Activated T-cell treated with anti-CD3 and anti-CD28 coated beads for 4 hours (primary cell): Measurements from ENCODE around the gene RPTOR.

Experiments
- DNase-seq: peaks from one replicate; pipeline ENCODE4 v3.0.0-alpha.2; 2020

The RPTOR gene

DNA sequence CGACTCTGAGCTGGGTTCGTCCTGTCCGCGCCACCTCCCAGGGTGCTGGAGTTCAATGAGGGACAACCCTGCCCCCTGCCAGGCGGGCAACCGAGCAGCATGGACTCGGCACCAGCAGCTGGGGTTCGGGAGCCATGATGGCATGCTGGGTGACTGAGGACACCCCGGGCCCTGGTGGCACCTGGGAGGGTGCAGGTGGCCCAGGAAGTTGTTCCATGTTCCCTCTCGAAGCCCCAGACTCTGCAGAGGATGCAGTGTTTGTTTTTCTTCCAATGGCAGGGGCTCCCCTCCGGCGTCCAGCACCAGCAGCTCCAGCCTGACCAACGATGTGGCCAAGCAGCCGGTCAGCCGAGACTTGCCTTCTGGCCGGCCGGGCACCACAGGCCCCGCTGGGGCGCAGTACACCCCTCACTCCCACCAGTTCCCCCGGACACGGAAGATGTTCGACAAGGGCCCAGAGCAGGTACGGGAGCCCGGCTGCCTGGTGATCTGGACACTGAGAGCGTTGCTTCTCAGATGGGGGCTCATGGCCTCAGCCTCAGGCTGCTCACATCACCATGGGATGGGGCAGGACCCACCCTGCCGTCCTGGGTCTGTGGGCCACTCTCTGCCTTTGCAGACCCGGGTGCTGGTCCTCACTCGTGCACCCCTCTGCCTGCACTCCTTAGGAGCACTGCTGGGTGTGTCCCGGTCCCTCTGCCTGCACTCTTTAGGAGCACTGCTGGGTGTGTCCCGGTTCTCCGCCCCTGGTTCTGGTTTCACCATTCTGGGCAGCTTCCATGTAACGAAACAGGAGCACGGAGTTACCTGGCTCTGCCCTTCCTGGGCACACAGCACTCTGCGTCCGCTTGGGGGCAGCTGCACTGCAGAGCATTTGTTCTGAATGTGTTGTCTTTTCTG is 378.8 kb downstream of the RPTOR start:
- no peak for DNase-seq

- no peak for DNase-seq
These were observed 379.6 kb downstream of the RPTOR start for GRCh38 chr17:80924111-80924806.

DNA sequence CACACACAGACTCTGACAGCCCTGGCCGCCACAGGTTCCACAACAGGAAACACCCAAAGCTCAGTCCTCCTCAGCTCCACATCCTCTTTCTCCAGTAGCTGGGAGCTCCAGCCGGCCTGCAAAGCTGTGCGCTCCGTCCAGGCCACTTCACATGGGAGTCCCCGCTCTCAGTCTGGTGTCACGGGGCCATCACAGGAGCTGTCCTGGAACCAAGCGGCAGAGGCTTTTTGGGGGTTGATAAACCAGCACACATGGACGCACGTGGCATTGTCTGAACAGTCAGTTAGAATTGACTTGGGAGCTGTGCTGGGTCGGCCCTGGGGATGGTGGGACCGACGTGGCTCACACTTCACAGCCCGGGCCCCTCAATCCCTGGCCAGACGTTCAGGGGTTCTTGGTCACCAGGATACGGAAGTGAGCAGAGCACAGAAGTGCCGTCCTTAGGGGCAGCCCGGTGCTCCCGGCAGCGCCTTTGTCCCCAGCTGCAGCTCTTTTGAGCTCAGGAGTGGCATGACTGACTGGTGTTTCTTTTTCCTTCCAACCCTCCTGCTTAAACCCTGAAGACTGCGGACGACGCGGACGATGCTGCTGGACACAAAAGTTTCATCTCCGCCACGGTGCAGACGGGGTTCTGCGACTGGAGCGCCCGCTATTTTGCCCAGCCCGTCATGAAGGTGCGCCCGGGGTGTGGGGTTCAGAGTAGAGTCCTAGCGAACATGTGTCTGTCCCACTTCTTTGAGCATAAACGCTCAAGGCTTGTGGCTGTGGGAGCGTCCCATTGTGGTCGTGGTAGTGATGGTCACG is 380.4 kb downstream of the RPTOR start:
- DNase-seq = no peak

DNA sequence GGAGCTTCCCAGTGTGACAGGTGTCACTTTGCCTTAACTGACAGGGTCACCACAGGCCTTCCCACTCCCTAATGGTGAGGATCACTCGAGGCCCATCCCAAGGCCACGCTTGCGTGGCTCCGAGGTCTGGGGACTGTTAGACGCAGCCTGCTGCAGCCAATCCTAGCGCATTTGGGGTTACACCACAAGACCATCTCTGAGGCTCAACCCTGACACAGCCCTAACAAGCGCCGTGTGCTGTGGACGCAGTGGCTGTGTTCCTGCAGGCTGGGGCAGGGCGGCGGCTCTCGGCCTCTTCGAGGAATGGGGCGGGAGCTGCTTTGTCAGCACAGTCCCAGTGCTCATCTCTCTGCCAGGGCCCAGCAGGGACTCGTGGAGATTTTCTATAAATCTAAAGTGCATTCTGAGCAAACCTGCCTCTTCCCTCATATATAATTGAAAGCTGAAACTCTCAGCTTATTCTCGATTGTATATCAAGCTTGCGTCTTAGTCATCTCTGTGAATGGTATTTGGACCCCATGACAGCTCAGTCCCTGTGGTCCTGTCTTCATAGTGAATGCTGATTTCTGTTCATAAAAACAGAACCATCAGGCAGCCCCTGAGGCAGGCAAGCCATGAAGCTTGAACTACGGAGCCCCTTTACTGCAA is 381.2 kb downstream of the RPTOR start:
- no peak for DNase-seq

DNA sequence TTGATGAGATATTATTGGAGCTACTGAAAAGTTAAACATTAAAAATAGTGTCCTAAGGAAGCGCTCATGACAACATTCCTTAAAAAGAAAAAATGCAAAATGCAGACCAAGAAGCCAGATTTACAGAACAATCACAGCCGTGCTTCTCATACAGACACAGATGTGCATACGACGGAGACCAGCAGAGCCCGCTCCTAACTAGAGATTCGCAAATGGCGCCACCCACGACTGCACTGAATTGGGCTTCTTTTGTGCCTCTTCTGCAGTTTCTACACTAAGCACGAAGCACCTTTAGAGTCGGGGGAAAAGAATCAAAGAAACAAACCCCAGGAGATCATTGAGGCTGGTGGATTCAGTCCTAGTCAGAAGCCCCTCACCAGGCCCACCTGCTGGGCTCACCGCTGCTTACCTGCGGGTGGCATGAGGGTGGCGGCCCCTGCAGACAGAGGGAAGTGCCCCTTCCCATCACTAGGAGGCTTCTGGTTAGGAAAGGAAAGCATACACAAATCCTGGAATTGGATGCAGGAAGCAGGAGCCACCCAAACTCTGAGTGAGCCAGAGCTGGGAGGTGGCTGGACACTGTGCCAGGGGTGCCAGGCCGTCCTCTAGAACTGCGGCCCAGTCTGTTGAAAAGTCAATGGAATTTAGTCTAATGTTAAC is 382.1 kb downstream of the RPTOR start:
- no peak for DNase-seq

- DNase-seq = no peak
These were observed 383.2 kb downstream of the RPTOR start for GRCh38 chr17:80927791-80928216.

GRCh38 chr17:80929449-80929848 is 384.8 kb downstream of the RPTOR start:
- no peak for DNase-seq

DNA sequence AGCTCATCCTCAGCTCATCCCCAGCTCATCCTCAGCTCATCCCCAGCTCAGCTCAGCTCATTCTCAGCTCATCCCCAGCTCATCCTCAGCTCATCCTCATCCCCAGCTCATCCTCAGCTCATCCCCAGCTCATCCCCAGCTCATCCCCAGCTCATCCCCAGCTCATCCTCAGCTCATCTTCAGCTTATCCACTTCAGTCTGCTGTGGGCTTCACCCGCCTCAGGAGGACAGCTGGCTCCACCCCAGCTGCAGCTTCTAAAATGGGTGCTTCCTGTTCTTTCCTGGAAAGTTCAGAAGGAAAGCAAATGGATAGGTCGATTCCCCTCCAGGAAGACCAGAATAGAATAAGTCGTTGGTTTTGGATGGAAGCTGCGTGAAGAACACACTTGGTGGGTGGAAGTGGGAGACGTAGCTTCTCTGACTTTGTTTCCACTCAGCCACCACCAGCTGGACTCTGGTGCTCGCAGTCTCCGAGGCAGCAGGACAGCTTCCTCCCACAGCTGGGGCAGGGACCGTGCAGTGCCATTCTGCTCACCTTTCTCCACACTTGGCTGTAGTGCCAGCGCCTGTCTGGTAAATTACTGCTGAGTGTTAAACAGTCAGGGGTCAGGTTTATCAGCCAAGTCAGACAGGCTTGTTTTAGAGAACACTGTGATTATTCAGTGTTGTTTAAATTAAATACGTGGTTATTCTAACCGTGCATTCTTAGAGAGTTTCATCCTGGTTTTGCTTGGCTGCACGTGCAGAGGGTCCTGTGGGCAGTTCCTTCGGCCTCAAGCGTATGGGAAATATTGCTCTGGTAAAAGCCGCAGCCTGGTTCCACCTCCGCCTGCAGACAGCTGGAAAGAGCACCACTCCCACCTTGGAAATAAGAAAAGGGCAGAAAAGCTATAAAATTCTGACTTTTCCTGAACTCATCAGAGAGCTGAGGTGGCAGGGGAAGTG is 386.0 kb downstream of the RPTOR start:
- DNase-seq = no peak

DNA sequence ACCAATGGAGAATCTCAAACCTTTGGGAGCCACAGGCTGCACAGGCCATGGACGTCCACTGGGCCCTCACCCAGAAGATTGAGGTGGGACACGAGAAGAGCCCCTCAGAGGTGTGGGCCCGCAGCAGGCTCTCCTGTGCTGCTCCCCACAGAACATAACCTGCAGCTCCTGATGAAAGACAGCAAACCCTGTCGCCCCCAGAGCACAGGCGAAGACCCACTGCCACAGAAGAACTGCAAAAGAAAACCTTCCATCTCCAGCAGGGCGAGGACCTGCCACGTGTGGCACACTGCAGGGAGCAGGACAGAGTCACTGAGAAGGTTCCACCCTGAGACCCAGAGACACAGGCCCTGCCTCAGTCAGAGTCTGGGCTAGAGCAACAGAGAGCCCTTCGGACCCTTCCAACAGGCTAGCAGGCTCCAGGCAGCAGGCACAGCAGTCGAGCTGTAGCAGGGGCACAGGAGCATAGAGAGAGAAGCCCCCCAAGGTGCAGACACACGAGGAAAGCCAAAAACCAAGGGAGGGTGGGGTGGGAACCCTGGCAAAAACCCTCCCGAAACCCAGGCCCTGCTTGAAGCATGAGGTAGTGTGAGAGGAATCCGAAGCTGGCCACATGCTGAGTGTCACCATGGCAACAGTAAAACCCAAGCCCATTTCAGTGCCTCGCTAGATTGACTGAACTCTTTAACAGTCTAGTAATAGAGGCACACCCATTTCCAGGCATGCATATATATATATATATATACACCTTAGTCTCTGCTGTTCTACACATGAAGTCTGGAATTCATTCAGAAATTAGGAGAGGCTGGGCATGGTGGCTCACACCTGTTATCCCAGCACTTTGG is 387.0 kb downstream of the RPTOR start:
- no peak for DNase-seq

DNA sequence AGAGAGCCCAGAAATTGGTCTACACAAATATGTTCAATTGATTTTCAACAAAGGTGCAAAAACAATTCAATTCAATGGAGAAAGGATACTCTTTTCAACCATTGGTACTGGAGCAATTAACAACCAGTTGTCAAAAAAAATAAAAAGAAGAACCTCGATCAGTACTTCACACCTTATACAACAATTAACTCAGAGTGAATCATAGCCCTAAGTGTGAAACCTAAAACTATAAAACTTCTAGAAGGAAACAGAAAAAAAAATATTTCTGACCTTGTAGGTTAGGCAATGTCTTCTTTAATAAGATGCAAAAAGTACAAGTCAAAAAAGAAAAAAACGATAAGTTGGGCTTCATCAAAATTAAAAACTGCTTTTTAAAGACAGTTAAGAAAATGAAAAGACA is 390.9 kb downstream of the RPTOR start:
- DNase-seq = no peak

DNA sequence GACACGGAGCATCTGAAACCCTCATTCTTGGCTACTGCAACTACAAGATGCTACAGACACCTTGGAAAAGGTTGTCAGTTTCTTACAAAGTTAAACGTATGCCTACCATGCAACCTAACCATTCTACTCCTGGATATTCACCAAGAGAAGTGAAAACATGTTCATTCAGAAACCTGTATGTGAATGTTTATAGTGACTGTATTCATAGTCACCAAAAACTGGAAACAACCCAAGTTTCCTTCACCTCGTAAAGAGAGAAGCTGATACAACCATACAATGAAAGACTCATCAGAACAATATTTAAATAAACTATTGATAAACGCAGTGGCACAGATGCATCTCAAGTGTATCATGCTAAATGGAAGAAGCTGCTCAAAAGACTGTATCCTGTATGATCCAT is 391.6 kb downstream of the RPTOR start:
- no peak for DNase-seq

DNA sequence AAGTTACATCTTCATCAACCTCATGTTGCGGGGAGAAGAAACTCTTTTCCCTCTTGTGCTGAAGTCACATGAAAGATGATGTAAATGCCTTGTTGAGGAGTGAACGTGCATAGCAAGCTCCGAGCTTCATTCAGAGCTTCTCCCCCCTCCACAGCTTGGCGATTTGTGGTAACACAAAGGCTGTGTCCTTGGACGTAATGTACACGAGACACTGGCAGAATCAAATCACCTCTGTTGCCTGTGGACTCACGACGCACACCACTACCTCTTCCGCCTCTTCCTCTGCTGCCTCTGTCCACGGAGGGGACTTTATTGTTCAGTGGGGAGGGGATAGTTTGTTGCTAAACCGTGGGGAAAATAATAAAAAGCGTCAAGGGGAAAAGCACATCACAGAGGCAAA is 392.1 kb downstream of the RPTOR start:
- DNase-seq = no peak

DNA sequence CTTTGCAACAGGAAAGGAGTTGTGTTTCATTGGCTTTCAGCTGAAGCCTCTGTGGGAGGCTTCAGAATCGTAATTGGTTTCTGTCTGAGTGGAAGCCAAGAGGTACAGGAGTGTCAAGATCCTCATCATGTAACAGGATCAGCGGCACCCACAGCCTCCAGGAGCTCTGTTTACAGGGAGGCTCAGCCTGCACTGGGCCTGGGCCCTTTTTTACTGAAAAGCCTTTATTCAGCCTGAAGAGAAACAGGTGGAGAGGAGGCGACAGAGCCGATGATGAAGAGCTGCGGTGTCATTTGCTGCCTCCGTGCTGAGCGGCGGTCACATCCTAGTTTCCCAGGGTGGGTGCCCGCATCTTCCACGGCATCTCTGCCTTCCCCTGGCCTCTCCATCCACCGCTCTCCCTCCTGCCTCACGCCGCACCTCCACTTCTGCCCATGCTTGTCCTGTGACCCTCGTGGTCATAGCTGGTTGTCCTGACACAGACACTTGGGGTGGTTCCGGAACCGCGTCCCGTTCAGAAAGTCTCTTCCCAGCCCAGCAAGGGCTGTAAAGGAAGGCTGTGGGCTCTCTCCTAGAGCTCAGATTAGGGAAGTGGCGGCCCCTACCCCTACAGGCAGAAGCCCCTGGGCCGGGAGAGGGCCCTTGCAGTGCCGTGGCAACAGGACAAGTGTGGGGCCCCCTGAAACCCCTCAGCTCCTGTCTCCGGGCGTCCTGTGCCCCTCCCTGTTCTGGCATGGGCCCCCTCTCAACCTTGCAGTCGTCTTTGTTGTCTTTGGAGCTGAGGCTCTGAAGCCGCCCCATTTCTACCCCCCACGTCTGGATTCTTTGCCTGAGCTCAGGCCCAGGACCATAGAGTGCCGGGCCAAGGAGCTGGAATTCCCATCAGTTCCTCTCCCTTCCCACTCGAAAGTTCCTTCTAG is 393.1 kb downstream of the RPTOR start:
- no peak for DNase-seq

DNA sequence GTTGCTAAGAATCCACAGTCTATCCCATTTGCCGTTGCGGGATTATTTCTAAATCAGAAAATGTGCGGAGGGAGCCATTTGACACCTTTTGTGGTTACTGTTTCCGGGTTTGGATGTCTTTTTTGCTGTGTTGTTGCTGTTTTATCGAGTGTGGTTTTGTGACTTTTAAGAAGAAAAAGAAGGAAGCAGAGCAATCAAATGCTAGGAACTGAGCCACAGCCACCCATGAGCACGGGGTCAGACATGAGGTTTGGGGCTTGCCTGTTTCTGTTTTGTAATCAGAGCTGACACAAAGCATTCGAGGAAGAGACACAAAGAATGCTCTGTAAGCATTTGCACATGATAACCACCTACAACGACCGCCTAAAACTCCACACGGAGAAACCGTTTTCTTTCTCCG is 393.9 kb downstream of the RPTOR start:
- no peak for DNase-seq

- DNase-seq = no peak
These were observed 394.8 kb downstream of the RPTOR start for GRCh38 chr17:80939151-80940145.

- DNase-seq = no peak
These were observed 395.8 kb downstream of the RPTOR start for GRCh38 chr17:80940171-80941123.

GRCh38 chr17:80941171-80941570 is 396.5 kb downstream of the RPTOR start:
- no peak for DNase-seq
